ENCODE measurements around the gene LGR6.
"Not testable (repeated sequence)": the region's sequence is repeated elsewhere in the genome, so short reads cannot be mapped to it uniquely, and the experiment has no call there.

Gene LGR6

DNA sequence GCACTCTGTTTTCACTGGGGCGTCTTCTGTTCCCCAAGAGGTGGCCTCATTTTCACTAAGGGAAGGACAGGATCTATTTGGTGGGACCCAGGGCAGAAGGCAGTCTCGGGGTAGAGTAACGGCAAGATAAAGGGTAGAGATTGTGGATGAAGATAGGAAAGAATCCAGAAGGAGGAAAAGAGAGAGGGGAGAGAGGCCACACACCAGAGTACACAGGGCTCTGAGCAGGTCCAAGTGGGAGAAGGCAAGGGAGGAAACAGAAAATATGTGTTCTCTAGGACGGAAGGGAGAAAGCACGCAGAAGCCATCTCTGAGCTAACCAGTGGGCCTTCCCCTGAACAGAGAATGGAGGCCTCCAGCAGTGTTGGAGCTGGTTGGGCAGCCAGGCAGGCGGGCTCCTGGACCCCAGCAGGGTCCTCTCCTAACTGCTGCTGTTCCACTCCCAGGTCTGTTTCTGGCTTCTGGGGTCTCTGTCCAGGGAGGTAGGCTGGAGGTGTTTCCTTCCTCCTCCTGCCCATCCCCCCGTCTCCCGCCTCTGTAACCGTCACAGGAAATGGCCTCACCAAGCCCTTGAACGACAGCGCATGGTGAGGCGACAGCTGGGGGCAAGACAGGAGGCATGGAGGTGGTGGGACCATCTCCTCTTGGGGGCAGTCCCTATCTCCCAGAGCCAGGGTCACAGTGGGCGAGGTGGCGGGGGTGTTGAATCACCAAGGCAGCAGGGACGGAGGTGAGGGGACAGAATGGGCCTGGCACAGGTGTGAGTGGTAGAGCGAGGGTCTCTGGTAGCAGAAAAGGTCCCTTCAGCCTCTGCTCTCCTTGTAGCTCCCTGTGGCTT is 33.8 kb upstream of the LGR6 start:
- DNase-seq = peak; percentile 67

DNA sequence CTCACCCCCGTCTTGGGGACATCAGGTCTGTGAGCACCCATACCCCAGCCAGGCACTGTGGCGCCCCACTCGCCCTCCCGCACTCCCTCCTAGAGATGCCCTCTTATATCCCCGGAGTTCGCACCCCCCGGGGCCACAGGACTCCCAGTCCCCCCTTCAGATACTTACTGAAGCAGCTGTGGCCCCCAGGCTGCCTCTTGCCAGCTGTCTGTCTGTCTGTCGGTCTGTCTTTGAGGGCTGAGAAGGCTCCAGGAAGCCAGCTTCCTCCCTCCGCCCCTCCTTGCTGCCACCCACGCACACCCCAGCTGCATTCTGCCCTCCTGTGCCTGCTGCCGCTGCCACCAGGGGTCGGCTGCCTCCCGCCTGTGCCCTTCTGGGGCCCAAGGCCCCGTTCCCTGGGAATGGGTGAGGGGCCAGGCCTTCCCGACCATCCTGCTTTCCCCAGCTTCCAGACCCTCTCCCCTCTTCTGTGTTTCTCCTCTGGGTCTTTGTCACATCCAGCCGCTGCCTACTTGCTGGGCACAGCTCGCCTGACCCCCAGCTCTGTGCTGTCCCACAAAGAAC is 33.1 kb upstream of the LGR6 start, which contains the start of gene PTPN7:
TSS of gene PTPN7 (minus strand) at position 226 of the 564 bp plus-strand sequence. CDS start 1,200 bp downstream, outside the sequence.
- DNase-seq = peak; percentile 82

DNA sequence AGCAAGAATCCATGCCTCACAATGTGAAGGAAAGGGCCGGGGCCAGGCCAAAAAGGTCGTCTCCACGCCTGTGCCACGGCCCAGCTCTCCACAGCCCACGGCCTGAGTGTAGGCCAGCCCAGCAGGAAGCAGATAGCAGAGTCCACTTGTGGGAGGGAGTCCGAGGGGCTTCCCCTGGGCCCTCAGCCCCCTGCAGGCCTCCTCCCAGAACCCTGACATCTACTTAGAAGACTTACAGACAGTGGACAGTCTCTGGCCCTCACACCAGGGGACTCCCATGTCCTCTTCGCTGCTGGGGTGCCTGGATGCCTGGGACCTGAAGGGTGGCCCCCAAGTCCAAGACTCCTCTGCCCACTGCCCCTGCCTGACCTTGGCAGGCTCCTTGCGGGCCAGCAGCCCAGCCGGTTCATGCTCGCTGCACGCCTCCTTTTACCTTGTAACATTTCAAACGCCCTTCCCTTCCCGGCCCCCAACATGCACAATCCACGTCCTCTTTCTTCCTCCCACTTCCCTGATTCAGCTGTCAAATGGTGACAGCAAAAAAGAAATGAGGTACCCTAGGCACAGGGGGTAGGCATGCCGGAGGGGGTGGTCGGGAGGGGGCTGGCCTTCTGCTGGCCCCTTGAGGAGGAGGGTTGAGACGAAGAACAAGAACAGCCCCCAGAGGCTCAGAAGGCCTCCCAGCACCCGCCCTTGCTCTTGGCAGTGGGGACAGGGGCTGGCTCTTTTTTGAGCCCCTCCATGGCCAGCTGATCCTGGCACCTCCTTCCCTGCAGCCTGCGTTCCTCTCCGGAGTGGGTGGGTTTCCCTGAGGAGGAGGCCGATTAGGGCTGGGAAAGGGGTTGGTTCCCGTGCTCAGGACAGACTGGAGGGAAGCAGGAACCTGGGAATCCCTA is 32.2 kb upstream of the LGR6 start:
- DNase-seq = no peak

DNA sequence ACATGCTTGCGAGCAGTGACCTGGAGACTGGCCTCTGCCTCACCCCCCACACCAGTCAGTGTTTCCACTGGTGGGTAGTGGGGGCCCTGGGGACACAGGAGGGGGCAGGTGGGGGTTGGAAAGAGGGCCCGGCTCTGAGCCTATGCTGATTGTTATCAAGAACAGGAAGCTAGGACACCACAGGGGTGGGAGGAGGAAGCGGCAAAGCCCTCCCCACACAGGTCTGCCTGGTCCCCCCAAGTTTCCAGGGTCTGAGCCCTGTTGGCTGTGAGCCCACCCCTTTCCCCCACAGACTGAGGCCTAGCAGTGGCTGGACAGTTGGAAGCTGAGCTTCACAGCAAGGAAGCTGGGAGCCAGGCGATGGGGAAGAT is 31.6 kb upstream of the LGR6 start:
- DNase-seq = peak; percentile 39

DNA sequence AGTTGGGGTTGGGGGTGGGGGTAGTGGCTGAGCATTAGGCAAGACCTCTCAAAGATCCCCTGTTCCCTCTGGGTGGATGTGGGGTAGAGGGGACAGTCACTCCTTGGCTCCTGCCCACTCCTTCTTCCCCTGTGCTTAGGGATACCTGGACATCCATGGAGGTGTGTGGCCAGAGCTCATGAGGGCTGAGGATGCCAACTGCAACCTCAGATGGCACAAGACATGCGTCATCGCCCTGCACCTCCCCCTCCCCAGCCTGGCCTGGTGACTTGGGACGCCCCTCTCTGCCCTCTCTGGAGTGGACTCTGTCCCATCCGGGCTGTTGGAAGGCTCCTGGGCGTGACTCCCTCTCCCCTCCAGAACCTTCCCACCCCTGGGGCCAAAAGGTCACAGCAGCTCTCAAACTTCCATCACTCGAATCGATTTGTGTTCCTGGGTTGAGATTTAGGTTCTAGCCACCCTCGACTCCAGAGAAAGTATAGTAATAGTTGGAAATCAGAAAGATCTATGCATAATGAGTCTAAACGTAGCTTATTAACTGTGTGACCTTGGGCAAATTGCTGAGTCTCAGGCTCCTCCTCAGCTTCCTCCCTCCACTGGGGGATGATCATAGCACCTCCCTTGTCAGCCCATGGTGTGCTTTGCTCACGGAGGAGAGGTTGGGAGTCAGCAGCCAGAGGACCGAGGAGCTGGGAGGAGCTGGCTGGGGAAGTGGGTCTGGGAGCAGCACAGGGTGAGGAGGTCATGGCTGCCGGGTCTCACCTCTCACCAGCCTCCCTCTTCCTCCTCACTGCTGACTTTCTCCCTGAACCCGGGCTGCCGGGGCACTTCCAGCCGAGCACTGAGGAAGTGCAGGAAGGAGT is 30.9 kb upstream of the LGR6 start:
- DNase-seq = no peak

DNA sequence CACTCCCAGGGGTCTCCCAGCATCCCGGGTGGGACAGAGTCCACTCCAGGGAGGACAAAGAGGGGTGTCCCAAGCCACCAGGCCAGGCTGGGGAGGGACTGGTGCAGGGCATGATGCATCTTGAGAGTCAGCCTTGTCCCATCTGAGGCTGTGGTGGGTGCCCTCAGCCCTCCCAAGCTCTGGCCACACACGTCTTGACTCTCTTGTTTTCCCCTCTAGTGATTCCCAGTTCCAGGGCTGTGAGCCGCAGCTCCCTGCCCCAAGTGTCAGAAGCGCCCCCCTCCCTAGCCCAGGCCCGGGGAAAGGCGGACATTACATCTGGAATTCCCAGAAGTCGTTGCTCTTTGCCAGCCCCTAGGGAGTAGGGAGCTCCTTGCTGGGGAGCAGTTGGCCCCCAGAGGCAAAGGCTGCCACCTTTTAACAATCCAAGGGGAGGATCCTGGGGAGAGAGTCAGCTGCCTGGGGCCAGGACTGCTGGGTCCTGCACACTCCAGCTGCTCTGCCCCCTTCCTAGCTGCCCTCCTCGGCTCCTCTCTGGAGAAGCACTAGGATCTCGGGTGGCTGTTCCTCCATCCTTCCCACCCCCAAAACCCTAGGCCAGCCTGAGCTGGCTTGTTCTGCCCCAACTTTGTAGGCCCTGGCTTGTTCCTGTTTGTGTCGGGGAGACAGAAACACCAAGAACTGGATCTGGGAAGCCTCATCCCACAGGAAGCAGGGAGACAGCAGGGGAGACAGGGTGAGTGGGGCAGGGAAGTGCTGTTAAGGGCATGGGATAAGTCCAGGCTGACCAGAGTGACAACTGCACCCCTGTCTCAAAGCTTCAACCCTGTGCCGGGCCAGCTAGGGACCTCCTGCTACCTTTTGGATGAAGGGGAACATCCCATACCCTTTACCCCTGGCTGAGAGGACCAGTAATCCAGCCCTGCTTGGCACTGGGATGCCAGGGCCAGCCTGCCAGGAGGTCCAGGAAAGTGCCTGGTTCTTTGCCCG is 30.0 kb upstream of the LGR6 start:
- DNase-seq = no peak

DNA sequence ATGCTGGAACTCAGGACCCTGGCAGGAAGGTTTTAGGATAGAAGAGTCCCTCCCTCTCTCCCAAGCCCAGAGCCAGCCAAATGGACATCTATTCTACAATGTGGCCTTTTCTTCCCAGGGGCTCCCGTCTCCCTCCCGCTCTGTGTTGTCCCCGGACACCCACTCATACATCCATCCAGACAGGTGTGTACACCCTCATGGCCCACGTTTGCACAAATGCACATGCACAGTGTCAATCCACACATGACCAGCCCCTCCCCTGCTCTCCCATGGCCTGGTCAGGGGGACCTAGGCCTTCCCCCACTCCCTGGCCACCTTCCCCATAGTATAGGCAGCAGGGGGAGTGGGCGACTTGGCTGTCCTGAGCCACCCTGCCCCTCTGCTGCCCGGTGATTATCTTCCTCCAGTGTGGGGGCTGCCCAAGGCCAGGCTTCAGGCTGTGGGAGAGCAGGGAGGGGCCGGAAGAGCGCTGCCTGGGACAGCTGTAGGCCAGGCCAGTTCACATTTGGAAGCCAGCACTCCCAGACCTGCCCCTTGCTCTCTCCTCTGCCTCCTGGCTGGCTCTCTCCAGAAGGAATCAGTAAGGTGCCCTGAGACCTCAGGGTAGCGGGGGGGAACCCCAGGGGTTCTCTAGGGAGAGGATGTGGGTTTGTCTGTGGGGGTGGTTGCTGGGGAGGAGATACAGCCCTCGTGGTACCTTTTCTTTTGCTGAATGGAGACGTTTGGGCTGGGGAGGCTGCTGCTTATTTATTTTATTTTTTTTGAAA is 29.1 kb upstream of the LGR6 start:
- peak; percentile 79 for DNase-seq

DNA sequence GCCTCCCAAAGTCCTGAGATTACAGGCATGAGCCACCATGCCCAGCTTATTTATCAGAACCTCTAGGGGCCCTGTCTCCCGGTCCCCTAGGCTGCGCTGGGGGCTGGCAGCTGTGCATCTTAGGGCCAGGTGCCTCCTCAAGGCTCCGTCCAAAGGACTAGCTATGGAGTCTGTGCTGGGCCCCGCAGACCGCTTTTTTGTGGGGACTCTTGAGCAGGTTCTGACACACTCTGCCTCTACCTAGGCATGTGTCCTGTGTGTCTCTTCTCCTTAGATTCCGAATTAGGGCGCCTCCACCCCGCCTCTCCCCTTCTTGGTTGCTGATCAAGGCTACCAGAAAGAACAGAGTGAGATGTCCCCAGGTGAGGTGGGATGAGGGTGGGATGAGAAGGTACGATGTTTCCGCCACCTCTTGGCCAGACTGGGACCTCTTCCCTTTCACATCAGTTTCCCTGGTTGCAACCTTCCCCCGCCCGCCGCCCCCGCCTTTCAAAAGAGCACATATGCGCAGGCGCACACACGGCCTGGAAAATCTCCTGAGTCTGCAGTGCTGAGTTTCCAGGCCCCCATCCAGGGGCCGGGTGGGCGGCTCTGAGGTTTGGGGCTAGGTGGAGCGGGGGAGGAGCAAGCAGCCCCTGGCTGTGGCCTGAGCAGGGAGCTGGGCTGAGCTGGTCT is 28.2 kb upstream of the LGR6 start:
- no peak for DNase-seq

DNA sequence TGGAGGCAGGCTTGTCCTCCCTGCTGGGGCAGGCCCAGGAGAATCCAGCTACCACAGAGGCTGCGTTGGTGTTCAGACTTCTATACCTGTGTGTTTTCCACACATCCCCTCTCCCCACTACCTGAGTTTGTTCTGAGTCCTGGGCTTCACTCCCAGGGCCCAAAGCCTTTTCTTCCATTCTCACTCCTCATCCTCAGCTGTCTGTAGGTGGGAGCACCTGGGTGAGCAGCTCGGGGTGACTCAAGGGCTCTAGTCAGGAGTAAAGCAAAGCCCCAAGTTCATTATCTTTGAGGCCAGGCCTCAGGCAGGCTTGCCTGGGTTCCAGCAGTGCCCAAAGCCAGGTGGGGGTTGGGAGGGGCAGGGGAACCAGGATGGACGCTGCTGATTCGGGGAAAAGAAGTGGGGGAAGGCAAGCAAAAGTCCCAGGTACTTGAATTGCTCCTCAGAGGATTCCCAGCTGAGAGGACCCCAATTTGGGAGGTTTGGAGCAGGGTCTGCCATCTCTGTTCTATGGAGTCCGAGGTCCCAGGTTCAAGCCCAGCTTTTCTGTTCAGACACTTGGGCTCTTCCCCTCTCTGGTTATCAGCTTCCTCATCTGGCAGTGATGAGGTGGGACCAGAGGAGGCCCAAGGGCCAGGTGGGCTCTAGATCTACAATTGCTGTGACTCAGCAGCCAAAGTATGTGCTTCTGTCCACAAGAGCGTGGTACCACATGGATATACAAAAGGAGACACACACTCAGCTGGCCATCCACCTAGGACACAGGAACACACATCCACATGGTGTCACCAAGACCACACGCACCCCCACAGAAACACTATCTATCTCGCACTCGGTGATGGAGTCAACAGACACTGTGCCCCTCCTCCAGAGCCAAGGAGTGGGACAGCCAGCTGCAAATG is 27.4 kb upstream of the LGR6 start:
- no peak for DNase-seq

DNA sequence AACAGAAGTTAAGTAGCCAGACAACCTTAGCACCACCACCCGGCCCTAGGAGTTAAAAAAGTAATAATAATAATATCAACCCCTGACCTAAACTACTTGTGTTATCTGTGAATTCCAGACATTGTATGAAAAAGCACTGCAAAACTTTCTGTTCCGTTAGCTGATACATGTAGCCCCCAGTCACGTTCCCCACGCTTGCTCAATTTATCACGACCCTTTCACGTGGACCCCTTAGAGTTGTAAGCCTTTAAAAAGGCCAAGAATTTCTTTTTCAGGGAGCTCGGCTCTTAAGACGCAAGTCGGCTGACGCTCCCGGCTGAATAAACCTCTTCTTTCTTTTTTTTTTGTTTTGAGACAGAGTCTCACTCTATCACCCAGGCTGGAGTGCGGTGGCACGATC is 26.5 kb upstream of the LGR6 start:
- not testable (repeated sequence) for DNase-seq

DNA sequence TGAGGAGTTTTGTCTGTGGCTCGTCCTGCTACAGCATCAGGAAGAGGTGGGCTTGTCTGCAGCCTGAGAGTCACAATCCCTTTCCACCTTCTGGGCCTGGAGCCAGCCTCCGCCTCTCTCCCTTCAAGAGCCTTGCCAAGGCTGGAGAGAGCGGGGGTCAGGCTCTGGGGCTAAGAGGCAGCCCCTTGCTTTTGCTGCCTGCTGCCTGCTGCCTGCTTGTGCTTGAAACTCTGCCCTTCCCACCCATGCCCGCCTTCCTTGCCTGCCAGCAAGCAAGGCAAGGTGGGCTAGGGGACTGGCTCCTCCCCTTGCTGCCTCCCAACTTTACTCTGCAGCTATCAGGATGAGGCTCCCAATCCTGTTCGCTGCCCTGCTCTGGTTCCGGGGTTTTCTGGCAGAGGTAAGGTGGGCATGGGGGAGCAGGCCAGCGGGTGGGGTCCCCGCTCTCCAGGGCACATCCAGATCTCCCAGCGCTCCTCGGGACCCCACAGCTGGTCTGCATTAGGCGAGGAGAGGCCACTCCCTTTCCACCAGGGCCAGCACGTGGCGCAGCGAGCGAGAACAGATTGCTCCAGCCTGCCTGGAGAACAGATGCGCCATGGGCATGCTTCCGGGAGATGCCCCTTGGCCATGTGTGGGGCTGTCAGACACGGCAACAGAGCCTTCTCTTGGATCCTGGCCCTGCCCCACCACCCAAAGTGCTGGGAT is 25.7 kb upstream of the LGR6 start:
- no peak for DNase-seq

DNA sequence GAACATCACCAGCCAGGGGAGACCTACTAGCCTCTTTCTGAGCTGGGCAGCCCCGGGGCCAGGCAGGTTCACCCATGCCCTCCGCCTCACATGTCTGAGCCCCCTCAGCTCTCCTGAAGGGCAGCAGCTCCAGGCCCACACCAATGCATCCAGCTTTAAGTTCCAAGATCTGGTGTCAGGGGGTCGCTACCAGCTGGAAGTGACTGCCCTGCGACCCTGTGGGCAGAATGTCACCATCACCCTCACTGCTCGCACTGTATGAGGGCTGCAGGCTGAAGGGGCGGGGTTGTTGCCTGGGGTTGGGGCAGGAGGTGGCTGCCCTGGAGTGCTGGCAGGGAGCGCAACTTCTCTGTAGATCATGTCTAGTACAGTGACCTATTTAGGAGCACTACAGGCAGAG is 24.7 kb upstream of the LGR6 start:
- no peak for DNase-seq

DNA sequence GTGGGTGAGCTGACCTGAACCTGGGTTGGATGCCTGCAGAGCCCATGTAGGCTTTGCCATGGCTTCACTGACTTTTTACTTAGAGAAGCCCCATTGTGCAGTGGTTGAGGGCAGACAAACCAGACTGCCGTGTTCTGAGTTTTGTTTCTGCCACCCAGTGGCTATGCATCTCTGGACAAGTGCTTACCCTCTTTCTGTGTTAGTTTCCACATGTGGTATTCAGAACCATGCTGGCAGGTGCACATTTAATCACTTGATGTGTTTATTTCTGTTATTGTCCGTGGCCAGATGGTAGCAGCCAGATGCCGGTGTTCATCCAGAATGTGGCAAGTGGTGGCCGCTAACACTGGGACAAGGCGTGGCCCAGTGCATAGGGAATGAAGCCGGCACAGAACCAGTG is 22.9 kb upstream of the LGR6 start:
- DNase-seq = no peak

DNA sequence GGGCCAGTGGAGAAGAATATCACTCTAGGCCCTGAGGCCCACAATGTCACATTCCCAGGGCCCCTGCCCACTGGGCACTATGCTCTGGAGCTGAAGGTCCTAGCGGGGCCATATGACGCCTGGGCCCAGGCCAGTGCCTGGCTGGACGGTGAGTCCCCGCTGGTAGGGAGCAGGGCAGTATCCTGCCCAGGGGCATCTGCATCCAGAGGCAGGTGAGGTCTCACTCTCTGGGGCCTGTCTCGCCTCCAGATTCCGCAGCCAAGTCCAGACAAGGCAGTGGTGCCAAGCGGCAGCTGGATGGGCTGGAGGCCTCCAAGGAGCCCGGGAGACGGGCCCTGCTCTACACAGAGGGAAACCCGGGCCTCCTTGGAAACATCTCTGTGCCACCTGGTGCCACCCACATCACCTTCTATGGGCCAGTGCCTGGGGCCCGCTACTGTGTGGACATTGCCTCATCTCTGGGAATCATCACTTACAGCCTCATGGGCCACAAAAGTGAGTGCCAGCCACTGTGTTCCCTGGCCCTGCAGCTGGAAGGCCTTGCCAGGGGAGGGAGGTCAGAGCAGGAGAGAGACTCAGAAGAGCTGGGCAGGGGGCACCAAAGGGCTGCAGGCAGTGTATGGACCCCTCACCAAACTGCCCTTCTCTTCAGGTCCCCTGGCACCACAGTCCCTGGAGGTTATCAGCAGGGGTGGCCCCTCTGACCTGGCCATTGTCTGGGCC is 22.1 kb upstream of the LGR6 start:
- no peak for DNase-seq

DNA sequence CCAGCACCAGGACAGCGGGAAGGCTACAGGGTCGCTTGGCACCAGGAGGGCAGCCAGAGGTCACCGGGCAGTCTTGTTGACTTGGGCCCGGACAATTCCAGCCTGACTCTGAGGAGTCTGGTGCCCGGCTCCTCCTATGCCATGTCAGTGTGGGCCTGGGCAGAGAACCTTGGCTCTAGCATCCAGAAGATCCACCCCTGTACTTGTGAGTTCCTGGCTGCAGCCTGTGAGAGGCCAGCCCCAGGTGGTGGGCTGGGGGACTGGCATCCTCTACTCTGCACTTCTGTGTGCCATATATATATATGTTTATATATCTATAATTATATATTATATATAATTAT is 21.6 kb upstream of the LGR6 start:
- DNase-seq = no peak

DNA sequence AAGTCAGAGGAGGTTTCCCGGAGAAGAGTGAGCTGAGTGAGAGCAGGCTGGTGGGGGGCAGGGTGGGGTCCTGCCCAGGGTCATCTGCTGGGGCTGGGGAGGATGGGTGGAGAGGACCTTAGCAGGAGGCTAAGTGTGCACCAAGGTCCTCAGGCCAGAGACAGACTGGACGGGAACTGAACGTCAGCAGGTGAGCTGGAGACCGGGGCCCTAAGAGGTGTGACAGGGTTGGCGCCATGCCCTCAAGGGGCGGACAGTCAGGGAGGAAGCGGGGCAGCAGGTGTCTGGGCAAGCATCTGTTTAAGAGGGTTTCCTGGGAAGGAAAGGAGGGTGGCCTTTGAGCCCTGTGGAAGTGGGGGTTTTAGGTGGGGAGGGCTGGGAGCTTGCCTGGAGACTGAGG is 19.6 kb upstream of the LGR6 start:
- DNase-seq = no peak
